ENCODE measurements around the gene APP.

DNA sequence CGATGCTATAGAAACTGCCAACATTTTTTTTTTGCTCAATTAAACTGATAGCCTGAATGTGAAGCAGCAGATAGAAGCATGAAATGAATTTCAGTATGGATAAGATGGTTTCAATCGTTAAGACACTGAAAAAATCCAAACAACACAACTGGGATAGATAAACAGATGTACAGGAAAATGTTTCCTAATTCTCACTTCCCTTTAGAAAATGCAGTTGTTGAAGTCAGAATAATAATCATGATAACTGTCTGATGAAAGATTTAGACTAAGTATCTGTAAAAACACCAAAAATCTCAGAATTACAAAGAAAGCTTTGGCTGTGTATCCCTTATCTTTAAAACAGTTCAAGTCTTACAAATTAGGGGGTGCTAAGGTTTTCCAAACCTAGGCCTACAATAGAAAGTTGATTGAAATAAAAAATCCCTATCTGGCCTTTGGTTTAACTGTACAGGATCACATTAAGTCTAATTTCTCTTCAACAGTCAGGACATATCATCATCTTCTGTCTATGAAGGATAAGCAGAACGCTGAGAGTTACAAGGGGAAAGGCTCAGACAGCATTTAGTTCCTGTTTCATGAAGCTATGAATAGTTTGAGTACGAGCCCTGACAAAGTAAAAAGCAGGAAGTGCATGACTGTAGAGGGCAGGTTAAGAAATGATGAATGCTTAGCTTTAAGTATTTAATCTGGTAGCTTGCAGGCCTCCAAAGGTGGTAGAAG is 203.2 kb downstream of the APP start:
- TF ChIP-seq, protein P1, sequence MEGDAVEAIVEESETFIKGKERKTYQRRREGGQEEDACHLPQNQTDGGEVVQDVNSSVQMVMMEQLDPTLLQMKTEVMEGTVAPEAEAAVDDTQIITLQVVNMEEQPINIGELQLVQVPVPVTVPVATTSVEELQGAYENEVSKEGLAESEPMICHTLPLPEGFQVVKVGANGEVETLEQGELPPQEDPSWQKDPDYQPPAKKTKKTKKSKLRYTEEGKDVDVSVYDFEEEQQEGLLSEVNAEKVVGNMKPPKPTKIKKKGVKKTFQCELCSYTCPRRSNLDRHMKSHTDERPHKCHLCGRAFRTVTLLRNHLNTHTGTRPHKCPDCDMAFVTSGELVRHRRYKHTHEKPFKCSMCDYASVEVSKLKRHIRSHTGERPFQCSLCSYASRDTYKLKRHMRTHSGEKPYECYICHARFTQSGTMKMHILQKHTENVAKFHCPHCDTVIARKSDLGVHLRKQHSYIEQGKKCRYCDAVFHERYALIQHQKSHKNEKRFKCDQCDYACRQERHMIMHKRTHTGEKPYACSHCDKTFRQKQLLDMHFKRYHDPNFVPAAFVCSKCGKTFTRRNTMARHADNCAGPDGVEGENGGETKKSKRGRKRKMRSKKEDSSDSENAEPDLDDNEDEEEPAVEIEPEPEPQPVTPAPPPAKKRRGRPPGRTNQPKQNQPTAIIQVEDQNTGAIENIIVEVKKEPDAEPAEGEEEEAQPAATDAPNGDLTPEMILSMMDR (IDR thresholded peaks at IDR 0.05), result no peak
- TF ChIP-seq POLR2AphosphoS5 (IDR thresholded peaks at IDR 0.05), result no peak
- TF ChIP-seq EP300 (IDR thresholded peaks at IDR 0.05; ENCODE audit: low read depth), result no peak
- TF ChIP-seq POLR2A (IDR thresholded peaks at IDR 0.05), result no peak
